Hematopoietic multipotent progenitor cell treated with erythropoietin and hydrocortisone succinate and interleukin-3 and kit ligand, for 6 days (in vitro differentiated cells): ENCODE data around the gene TBC1D5.

ENCODE experiments used
- DNase-seq: peaks from one replicate; pipeline ENCODE4 v3.0.0-alpha.2; 2015

TBC1D5 gene

DNA sequence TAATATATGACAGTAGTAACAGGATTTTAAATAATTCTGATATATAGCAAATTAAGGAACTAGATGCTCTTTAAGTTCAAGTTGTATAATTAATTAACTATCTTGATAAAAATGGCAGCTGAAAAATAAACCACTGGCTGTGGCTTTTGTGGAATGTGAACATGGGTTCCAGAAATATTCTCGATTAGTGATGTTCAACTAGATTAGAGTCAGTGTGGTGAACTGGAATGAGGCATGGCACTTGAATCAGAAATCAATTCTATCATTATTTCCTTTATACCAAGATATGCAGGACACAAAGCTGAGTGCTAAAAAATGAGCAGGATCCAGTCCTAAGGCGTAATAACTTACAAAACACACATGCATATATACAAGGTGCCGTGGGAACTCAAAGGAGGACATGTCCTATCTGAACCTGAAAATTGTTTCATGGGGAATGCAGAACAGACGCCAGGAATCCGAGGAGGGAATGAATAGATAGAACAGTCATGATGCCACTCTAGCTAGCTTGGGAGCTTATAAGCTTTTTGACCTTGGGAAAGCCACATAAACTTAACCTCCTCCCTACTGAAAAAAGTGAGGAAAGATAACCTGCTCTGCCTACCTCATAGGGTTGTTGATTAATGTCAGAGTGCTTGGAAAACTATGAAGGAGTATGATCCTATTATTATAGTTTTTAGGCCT lies 455.3 kb downstream of the TBC1D5 start:
- DNase-seq = no peak

DNA sequence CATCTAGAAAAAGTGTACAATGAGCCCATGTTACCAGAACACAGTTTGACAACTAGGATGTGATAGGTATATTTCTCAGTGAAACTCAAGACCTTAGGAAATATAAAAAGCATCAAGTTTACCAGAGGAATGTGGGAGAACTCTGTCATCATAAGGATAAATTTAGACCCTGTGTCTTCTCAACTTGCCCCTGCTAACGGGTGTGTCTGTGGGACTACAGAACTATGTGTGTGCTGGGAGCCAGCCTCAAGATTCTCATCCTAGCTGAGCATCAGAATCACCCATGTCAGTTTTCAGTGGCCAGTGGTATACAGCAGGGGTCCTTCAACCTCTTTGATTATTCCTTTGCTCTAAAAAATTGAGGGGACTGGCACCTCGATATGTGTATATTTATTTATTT lies 464.4 kb downstream of the TBC1D5 start:
- no peak for DNase-seq

DNA sequence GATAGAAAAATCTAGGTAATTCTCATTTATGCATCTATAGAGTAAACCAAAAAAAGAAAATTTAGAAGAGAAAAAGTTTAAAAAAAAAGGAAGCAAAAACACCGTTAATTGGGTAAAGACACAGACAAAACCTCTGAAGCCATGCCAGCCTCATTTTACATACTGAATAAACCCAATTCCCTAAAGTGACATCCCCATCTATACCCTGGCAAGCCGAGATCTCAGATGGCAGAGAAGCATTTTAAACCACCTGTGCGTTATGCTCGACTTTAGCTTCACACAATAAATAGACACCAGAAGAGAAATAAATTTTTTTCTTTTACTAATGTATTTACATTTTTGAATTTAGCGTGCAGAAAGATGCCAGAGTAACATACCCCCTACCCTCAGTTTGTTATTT lies 475.6 kb downstream of the TBC1D5 start:
- no peak for DNase-seq

DNA sequence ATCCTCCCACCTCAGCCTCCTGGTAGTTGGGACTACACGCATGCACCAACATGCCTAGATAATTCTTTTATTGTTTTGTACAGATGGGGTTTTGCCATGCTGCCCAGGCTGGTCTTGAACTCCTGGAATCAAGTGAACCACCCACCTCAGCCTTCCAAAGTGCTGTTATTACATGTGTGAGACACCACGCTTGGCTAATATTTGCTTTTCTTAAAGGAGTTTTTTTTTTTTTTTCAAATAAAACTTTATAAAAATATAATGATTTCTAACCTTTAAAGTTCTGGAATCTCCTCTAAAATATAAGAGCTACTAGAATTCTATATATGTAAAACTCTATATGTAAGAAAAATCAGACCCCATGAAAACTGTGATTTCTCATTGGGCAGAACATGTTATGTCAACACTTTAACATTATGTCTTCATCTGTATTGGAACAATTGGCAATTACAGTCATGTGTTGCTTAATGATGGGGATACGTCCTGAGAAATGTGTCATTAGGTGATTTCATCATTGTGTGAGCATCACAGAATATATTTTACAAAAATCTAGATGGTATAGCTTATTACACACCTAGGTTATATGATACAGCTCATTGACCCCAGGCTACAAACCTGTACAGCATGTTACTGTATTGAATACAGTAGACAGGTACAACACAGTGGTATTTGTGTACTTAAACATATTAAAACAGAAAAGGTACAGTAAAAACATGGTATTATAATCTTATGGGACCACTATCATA lies 480.6 kb downstream of the TBC1D5 start:
- no peak for DNase-seq

DNA sequence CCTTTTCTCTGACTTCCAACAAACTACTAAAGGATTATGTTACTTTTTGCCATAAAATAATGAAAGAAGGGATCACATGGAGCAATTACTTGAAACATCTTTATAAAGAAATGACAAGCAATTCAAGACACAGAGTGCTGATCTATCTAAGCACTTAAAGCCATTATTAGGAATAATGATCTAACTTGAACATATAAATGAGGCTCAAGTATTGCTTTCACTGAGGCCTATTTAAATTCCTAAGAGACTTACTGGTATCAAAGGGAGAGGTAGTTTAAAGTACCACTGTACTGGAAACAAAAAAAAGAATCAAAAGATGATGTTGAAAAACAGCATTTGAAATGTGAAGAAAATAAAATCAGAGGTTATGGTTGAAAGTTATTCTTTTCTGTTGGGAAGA lies 482.2 kb downstream of the TBC1D5 start:
- no peak for DNase-seq

DNA sequence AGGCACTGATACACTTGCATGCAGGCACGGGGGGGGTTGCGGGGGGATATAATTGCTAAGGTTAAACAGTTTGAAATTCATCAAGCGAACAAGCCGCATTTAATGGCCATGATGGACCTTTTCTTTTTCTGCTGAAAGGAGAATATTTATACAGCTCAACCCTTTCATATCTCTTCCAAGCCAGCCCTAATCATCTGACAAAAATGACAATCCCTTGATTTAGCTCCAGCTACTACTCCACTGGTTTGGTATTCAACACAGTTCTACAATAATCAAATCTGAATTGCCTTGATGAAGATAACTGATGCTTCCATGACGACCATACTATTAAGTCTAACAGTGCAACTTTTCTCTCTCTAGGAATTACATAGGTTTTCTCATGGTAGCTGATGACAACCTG lies 482.7 kb downstream of the TBC1D5 start:
- DNase-seq = no peak

DNA sequence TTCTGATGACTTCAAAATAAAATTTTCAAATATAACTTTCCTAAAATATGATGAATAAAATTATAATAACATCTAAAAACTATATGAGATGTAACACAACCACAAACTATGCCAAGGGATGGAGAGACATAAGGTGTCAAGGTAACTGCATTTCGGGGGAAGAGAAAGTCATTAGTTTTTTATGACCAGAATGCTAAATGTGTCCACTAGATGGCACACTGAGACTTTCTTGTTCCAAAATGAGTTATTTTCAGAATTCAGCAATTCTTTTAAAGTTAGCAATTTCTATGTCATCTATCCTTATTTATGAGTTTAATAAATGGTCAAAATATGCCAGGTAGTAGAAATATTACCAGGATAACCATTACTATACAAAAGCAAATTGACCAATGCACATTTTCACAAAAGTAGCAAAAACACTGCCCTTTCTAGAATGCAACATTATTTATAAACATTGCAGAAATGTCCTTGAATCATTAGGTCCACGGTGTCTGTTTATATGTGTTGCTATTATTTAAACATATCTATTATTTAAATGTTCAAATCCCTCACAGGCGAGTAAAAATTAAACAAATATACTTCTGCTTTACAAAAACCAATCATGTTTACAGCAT lies 483.5 kb downstream of the TBC1D5 start:
- DNase-seq = peak; percentile 80

DNA sequence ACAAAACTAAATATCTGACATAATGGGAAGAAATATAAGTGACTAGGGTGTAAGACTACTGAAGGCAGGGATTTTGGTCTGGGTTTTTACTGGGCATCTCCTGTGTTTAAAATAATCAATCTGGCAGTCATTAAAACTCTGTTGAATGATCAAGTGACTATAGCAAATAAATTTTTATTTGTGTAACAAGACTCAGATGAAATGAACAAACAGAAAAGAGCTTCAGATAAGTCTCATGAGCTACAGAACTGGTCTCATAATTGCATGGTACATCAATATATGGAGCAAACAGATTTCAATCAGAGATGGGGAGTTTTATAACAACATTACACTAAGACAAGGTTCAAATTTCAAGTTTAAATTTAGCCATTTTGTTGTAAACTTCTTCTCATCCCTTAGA lies 485.2 kb downstream of the TBC1D5 start:
- no peak for DNase-seq

DNA sequence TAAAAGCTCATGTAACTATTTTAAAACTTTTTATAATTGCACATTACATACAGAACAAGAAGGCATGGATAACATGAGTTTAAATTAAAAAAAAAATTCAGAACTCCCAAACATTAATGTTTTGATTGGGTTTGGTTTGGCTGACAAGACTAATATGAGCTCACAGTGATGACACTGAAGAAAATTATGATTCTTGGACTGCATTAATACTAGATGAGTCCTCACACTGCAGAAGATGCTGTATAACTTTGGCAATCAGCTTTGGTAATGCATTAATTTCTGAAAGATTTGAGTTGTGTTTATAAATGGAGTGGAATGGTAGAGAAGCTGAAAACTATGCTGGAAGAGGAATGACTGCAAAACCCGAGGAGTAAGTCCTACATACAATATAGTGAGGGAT lies 498.8 kb downstream of the TBC1D5 start:
- DNase-seq = no peak

DNA sequence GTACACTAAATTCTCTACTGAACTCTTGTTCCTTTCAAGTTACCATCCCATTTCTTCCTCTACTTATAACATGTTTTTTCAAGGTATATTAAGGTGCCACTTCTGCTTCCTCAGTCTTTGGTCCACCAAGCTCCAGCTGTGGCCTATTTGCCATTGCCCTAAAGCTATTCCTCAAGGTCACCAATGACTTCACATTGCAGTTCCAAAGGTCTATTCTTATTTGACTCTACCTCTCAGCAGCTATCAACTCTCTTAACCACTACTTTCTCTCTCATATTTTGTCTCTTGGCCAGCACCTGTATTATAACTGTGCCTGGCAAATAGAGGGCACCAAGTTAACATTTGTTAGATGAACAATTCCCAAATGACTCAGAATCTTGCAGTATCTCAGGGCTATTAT lies 503.0 kb downstream of the TBC1D5 start:
- DNase-seq = no peak

DNA sequence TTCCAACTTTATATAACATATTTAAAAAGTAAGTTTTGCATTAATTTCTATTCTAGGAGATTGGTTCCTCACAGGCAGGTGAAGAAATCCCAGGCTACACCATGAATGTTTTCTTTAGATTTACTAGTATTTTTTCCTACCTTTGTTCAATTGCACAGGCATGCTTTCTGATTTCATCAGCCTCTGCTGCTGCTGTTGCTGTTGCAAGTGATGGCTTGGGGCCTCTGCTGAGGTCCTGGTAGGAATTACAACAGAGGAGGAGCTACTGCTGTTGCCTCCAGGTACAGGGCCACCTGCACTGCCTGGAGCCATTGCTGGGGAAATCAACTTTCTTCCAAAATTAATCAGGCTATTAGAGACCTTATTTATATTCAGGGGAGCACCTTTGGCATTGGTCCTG lies 504.4 kb downstream of the TBC1D5 start:
- DNase-seq = no peak

DNA sequence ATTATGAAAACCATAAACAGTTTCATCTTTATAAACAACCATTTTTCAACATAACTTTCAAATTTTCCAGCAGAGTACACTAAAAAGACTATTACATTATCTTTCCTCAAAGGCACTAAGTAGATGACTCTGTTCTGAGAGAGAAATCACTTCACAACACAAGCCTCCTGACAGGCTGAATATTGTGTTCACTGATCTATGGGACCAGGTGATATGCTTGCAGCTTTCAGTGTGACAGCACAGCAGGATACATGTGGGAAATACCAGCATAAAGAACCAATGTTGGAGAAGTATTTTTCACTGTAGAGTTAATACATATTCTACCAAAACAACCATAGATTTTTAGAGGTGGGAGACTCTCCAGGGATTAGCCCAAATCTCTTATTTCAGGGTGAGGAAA lies 507.1 kb downstream of the TBC1D5 start:
- no peak for DNase-seq

DNA sequence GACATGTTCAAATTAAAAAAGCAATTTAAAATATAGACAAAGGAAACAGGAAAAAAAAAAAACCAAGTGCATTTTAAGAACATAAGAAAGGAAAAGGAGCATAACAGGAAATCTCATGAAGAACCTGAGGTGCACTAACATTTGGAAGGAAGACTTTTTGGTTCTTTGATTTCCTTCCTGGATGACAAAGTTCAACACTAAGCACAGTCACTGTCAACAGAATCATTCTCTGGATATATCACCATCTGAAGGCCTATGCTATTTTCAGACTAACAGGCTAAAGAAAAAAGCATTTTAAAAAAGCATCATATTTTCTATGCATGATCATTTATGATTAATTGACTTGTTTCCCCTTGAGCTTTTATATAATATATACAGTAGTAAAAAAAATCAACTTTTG lies 508.0 kb downstream of the TBC1D5 start:
- DNase-seq = no peak

DNA sequence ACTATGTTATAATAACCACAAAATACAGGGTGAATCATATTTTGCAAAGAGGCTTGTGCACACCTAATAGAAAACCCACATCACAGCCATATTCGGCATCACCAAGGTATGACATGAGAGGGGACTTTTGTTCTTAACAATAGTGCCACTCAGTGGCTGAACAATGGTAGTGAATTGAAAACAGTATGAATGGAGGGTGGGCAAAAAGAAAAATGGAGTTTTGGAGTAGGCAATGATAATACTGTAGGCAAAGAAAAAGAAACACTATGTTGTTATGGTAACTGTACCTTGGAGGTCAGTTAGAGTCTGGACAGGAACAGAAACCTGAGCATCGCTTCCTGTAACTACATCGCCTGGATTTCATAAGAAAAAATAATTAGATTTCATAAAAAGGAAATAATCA lies 509.0 kb downstream of the TBC1D5 start:
- peak; percentile 83 for DNase-seq

DNA sequence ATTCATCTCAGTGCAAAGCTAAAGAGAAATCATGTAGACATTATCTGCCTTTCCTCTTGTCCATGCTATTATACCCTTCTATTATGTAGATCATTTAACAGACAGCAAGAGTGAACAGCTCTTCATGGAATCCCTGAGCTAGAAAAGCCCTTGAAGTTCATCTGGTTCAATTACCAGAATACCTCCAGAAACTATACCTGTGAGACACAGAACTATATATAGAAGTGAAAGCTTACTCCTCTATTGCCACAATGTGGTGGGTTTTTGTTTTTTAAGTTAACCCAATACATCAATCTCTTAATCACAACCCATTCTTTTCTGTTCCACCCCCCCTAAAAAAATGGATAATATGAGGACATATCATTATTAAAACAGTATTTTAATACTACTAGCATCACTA lies 510.0 kb downstream of the TBC1D5 start:
- no peak for DNase-seq

DNA sequence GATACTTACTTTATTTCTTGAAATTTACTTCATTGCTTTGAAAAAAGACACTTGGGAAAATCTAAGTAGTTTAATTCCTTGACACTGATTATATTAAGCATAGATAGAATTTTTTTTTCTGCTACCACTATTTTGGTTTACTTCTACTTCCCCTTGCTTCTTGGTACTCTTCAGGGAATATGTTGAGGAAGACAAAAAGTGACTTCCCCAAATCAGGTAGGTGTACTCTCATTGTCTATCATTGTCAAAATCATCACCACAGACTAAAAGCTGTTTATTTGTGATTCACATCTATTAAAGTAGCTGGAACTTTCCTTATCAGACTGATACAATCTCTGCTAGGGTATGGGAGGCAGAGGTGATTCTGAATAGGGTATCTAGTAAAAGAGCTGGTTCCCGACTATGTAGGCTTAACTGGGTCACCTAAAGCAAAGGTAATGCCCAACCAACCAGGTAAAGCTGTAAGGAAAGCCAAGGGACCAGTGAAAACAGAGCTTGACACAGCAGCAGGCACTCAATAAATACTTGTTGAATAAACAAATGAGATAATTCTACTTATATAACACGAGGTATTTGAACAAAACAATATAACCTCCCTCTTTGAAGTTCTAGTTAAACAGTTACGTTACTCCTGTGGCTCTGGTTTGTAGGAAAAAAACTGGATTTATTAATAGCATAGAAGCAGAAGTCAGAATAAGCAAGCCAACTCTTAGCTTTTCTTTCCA lies 510.7 kb downstream of the TBC1D5 start:
- DNase-seq = no peak

DNA sequence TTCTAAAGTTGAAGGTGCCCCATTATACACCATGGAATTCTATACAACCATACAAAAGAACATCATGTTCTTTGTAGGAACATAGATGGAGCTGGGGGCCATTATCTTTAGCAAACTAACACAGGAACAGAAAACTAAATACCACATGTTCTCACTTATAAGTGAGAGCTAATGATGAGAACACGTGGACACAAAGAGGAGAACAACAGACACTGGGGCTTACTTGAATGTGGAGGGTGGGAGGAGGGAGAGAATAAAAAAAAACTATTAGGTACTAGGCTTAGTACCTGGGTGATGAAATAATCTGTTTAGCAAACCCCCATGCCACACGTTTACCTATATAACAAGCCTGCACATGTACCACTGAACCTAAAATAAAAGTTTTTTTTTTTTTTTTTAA lies 515.0 kb downstream of the TBC1D5 start:
- no peak for DNase-seq

DNA sequence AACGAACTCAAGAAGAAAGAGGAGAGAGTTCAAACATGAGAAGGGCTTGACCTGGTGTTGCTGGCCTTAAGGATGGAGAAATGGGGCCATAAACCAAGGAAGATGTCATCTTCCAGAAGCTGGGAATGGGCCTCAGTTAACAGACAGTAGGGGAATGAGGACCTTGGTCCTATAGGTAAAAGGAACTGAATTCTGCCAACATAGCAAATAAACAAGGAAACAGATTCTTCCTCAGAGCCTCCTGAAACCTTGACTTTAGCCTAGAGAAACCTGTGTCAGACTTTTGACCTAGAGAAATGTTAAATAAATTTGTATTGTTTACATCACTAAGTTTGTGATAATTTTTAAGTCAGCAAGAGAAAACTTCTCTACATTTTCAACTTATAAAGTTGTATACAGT lies 520.9 kb downstream of the TBC1D5 start:
- DNase-seq = no peak

DNA sequence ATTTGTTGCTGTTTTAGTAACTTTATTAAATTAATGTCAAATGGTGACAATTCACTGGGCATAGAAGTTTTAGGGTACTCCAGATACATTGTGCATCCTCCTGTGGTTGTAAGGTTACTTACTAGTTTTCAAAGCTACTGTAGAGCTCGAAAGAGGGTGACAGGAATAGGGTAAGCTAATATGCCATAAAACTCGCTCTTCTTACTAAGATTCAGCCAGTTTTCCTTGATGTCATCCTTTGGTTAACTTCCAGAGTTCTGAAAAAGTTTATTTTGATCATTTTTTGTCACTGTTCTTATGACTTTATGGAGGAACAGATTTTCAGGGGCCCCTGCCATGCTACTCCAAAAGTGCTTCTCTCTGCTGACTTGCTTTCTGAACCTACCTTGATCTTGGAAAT lies 522.8 kb downstream of the TBC1D5 start:
- DNase-seq = no peak

DNA sequence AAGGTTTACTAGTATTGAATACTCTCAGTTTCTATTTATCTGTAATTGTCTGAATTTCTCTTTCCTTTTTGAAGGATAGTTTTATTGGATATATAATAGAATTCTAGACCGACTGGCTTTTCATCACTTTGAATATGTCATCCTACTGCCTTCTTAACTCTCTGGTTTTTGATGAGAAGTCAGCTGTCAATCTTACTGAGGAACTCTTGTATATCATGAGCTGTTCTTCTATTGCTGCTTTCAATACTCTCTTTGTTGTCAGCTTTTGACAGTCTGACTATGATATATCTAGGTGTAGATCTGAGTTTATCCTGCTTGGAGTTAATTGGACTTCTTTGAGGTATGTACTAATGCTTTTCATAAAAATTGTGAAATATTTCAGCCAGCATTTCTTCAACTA lies 523.8 kb downstream of the TBC1D5 start:
- DNase-seq = no peak

DNA sequence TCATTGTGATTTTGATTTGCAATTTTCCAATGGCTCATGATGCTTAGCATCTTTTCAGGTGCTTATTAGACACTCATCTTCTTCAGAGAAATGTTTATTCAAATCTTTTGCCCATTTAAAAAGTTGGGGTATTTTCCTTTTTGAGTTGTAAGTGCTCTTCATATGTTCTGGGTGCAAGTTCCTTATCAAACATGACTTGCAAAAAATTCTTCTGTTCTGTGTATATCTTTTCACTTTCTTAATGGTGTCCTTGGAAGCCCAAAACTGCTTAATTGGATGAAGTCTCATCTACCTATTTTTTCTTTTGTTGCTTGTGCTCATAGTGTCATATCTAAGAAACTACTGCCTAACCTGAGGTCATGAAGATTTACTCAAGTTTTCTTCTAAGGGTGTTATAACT lies 524.8 kb downstream of the TBC1D5 start:
- no peak for DNase-seq

DNA sequence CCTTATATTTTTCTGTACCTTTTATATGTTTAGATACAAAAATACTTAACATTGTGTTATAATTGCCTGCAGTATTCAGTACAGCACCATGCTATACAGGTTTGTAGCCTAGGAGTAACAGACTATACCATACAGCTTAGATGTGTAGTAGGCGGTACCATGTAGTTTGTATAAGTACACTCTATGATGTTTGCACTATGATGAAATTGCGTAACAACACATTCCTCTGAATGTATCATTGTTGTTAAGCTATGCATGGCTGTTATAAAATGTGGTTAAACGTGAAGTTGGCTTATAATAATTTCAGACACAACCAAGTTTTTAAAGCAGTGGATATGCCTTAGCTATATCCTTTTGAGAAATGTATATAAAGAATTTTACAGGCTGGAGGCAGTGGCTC lies 529.3 kb downstream of the TBC1D5 start:
- no peak for DNase-seq

DNA sequence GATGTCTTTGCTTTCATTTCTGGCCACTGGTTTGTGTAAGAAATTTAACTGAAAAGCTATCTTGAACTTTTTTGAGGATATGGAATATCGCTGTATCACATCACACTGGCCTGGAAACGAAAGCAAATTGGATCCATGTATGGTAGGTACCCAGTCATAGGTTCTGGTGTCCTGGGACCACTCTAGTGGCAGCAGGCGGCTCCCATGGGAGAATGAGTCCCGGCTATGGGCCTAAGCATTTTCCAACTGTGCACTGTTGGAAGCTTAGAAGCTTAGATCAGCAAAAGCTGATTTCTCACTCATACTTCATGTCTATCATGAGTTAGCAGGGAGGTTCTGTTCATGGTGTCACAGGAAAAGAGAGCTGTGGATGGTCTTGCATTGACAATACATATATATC lies 534.5 kb downstream of the TBC1D5 start:
- DNase-seq = no peak

DNA sequence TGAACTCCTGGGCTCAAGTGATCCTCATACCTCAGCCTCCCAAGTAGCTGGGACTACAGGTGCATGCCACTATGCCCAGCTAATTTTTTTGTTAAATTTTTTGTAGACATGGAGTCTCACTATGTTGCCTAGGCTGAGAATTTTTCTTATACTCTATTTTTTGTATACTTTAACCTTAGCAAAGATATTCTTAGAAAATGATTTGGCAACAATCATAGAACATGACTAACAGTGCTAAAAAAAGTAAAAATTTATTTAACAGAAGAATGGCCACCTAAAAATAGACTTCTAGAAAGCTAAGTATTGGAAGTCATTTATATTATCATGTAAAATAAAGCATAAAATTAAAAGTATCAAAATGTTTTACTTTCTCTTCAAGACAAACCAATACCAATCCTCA lies 535.4 kb downstream of the TBC1D5 start:
- no peak for DNase-seq
